Lung (tissue), 12 donors: ENCODE results near the gene KRT13. TPM values are rescaled to one million over a fixed set of nuclear protein-coding genes. Genes with fewer than 3 reads are reported as not detected.

Source experiments
- ATAC-seq: fragments of 200-7000 bp; cut with Tn5 transposase; one replicate; pipeline ENCODE4 v1.9.1; 2020; ENCODE audit warnings: moderate number of reproducible peaks; ENCODE audit not compliant: insufficient read depth, low FRiP score
- DNase-seq, 3 donors: peaks; one replicate each; pipeline ENCODE4 v3.0.0-alpha.2; 2013 to 2017
- H3K27ac ChIP-seq, 2 donors: one replicate each; pipeline ENCODE4 v1.5.1; 2013; ENCODE audit warnings: mild to moderate bottlenecking in 2 of 2, moderate library complexity in 2 of 2, control low read depth in 1 of 2, inconsistent platforms in 1 of 2, low read depth in 1 of 2, low read length in 1 of 2
- H3K27me3 ChIP-seq, 3 donors: one replicate each; pipeline ENCODE4 v1.5.1; 2013; ENCODE audit warnings: low read length in 2 of 3; ENCODE audit not compliant: control insufficient read depth in 3 of 3, insufficient read depth in 3 of 3
- H3K36me3 ChIP-seq, 4 donors: one replicate each; pipeline ENCODE4 v1.5.1; 2013; ENCODE audit warnings: low read length in 4 of 4, mild to moderate bottlenecking in 1 of 4, moderate library complexity in 1 of 4; ENCODE audit not compliant: control insufficient read depth in 4 of 4, insufficient read depth in 4 of 4
- H3K4me1 ChIP-seq, 5 donors: one replicate each; pipeline ENCODE4 v1.5.1; 2013; ENCODE audit warnings: low read length in 5 of 5, mild to moderate bottlenecking in 2 of 5, moderate library complexity in 1 of 5; ENCODE audit not compliant: control insufficient read depth in 5 of 5, insufficient read depth in 5 of 5
- H3K4me3 ChIP-seq: one replicate; pipeline ENCODE4 v1.5.1; 2013; ENCODE audit warnings: mild to moderate bottlenecking, control low read depth, moderate library complexity
- H3K9ac ChIP-seq, 2 donors: one replicate each; pipeline ENCODE4 v1.5.1; 2013; ENCODE audit warnings: low read length in 2 of 2, control low read depth in 1 of 2; ENCODE audit not compliant: insufficient read depth in 1 of 2
- H3K9me3 ChIP-seq, 4 donors: one replicate each; pipeline ENCODE4 v1.5.1; 2013; ENCODE audit warnings: low read length in 3 of 4, mild to moderate bottlenecking in 1 of 4, moderate library complexity in 1 of 4; ENCODE audit not compliant: control insufficient read depth in 4 of 4, insufficient read depth in 3 of 4
- WGBS, 2 donors: extraction: QIAGEN DNeasy Blood & Tissue Kit; methylation state at CpG; one replicate each; pipeline ENCODE4 v1.1.7; 2013; 5-methylcytosine and 5-hydroxymethylcytosine counted together
- polyA plus RNA-seq, 2 donors: library from polyadenylated mRNA; stranded (reverse); fragments of 200-250 nt; gene quantifications; one replicate each; pipeline ENCODE4 v1.2.1, GENCODE V29; 2013
- total RNA-seq, 2 donors: library from RNA; depleted of rRNA in 1 of 2; stranded (reverse); fragments of >200 nt in 1 of 2; gene quantifications; one replicate each; pipeline ENCODE4 v1.2.1, GENCODE V29; 2014 to 2021
- TF ChIP-seq, protein P1 (sequence below): IDR thresholded peaks from 2 replicates; pipeline ENCODE4 v1.5.1; 2012; ENCODE audit warnings: mild to moderate bottlenecking; ENCODE audit errors: control extremely low read depth, extremely low read depth
- donor health status: control.
- donor health status: control.
- donor health status: Bipolar disorder and iron deficiency.
- donor health status: healthy.
- donor health status: DM: yes; HTN: yes; CAD: no.

KRT13 gene
- total and polyA plus RNA-seq, 4 donors: 4.0 to 16.1 (median 9.8) TPM

DNA sequence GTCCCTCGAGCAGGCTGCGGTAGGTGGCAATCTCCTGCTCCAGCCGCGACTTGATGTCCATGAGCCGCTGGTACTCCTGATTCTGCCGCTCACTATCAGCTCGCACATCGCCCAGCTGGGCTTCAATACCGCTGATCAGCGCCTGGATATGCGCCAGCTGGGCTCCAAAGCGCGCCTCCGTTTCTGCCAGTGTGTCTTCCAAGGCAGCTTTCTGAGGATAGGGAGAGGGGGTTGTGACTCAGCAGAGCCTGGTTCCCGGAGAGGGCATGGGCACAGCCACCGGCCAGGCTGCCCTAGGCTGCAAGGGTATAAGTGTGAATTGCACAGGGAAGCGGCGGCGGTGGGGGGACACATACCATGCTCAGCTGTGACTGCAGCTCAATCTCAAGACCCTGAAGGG lies 18.4 kb upstream of the KRT13 start:
- H3K27me3 ChIP-seq: peaks cover 0 to 13% (median 12%) of the 10 kb centered on the region in 3 donors
- peak overlapping the region in 1 of 2 donors; percentile 26 for H3K27ac ChIP-seq
- 66 to 73% methylated on average over 17 to 19 of the region's 19 CpGs for WGBS, 2 donors
- H3K9me3 ChIP-seq: peaks cover 0 to 2% (median 0%) of the 10 kb centered on the region in 4 donors
- no peaks in the 10 kb centered on the region for H3K36me3 ChIP-seq
- DNase-seq: no peak
- ATAC-seq: no peak
- H3K9ac ChIP-seq: no peak overlapping the region
- peaks cover 0 to 18% (median 0%) of the 10 kb centered on the region in 5 donors for H3K4me1 ChIP-seq
- TF ChIP-seq, protein P1, sequence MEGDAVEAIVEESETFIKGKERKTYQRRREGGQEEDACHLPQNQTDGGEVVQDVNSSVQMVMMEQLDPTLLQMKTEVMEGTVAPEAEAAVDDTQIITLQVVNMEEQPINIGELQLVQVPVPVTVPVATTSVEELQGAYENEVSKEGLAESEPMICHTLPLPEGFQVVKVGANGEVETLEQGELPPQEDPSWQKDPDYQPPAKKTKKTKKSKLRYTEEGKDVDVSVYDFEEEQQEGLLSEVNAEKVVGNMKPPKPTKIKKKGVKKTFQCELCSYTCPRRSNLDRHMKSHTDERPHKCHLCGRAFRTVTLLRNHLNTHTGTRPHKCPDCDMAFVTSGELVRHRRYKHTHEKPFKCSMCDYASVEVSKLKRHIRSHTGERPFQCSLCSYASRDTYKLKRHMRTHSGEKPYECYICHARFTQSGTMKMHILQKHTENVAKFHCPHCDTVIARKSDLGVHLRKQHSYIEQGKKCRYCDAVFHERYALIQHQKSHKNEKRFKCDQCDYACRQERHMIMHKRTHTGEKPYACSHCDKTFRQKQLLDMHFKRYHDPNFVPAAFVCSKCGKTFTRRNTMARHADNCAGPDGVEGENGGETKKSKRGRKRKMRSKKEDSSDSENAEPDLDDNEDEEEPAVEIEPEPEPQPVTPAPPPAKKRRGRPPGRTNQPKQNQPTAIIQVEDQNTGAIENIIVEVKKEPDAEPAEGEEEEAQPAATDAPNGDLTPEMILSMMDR: no peak
- H3K4me3 ChIP-seq: no peak overlapping the region

DNA sequence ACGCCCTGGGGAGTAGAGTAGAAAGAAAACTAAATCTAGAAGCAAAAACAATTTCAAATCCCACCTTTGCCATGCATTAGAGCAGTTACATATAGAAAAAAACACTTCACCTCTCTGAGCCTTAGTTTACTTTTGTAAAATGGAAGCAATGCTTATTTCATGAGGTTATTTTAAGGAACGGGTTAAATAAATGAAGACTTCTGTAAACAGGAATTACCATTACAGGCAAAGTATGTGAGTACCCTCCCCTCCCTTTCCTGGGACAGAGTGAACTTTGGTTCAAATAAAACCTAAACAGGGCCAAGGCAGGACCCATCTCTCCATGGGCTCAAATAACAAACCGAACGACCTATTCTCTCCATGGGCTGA lies 17.8 kb upstream of the KRT13 start:
- H3K27ac ChIP-seq: peak overlapping the region in 1 of 2 donors; percentile 32
- TF ChIP-seq, protein P1: no peak
- 60 to 67% methylated on average over 4 of the region's 4 CpGs for WGBS, 2 donors
- ATAC-seq (no peak), DNase-seq (no peak)
- H3K9me3 ChIP-seq: peaks cover 0 to 2% (median 0%) of the 10 kb centered on the region in 4 donors
- H3K4me3 ChIP-seq: no peak overlapping the region
- H3K4me1 ChIP-seq: peaks cover 0 to 18% (median 0%) of the 10 kb centered on the region in 5 donors
- H3K9ac ChIP-seq: no peak overlapping the region
- H3K27me3 ChIP-seq: peaks cover 0 to 11% (median 6%) of the 10 kb centered on the region in 3 donors
- no peaks in the 10 kb centered on the region for H3K36me3 ChIP-seq

DNA sequence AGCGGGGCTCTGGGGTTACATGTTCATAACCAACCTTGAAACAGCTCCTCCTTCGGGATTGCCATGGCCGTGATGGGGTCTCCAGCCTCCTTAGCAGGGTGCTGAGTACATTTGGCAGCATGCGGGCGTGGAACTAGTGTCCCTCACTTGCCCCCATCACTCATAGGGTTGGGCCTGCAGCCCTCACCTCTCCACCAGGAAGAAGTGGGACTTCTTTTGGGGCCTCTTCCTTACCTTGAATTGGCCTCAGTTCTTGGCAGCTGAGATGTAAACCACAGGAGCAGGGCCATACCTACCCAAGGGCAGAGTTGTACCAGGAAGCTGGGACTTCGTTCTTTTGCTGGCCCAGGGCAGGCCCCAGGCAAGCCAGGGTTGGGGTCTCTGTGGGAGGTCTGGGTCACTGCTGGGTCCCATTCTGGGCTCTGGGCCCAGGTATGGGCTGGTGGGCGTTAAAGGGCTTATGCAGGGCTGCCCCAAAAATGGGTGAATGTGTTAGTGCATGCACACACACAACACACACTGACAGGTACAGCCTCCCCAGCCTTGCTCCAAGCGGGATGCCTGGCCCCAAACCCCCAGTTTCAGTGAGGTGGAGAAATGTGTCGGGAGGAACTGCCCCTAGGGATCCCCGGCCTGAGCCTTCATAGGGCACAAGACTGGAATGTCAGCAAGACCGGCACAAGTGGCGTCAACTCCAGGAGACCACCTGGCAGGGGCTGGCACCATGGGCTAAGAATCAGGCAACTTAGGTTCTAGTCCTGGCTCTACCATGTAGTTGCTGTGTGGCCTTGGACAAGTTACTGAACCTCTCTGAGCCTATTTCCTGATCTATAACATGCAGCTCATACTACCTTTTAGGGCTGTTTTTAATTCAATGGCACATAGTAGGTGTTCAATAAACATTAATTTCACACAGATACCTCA lies 17.2 kb upstream of the KRT13 start:
- Histone ChIP-seq H3K27ac (peak overlapping the region in 1 of 2 donors; percentile 87), H3K4me3 (no peak overlapping the region), H3K27me3 (peaks cover 0 to 9% (median 6%) of the 10 kb centered on the region in 3 donors), H3K36me3 (no peaks in the 10 kb centered on the region), H3K4me1 (peaks cover 0 to 18% (median 0%) of the 10 kb centered on the region in 5 donors), H3K9ac (no peak overlapping the region), H3K9me3 (peaks cover 0 to 2% (median 0%) of the 10 kb centered on the region in 4 donors)
- TF ChIP-seq, protein P1: no peak
- peak in 1 of 3 donors; percentile 21 for DNase-seq
- 80 to 89% methylated on average over 12 of the region's 12 CpGs for WGBS, 2 donors
- ATAC-seq: peak; percentile 1
